ENCODE measurements around the gene HDAC6. TPM values are rescaled to one million over a fixed set of nuclear protein-coding genes. Genes with fewer than 3 reads are reported as not detected.

Gene HDAC6
- polyA plus RNA-seq, 4 donors: 158 to 174 (median 167) TPM

Other genes starting within 250 kb of the HDAC6 start
- 100 to 1,000 TPM; 265 to 315 (median 300) TPM for gene RBM3, start 227.6 kb upstream of the HDAC6 start, polyA plus RNA-seq (ENCODE audit: insufficient read length in 4 of 4)
- 100 to 1,000 TPM; 116 to 156 (median 127) TPM for gene WDR13, start 204.6 kb upstream of the HDAC6 start, polyA plus RNA-seq (ENCODE audit: insufficient read length in 4 of 4)
- 1 to 10 TPM; 2.5 to 4.3 (median 3.4) TPM for gene WAS, start 118.3 kb upstream of the HDAC6 start, polyA plus RNA-seq (ENCODE audit: insufficient read length in 4 of 4)
- 1 to 10 TPM; 6.0 to 7.8 (median 6.9) TPM for gene SUV39H1, start 105.3 kb upstream of the HDAC6 start, polyA plus RNA-seq (ENCODE audit: insufficient read length in 4 of 4)
- gene GLOD5, start 40.3 kb upstream of the HDAC6 start, polyA plus RNA-seq (ENCODE audit: insufficient read length in 4 of 4): 1 to 10 TPM; 1.5 to 2.4 (median 1.7) TPM
- 1 to 10 TPM in 1 of 4 donors, under 1 TPM in 3; 0.53 to 1.0 (median 0.72) TPM for gene GATA1, start 15.5 kb upstream of the HDAC6 start, polyA plus RNA-seq (ENCODE audit: insufficient read length in 4 of 4)
- under 1 TPM in 3 of 4 donors, not detected in 1; 0.04 to 0.21 (median 0.17) TPM for gene ERAS, start 24.4 kb downstream of the HDAC6 start, polyA plus RNA-seq (ENCODE audit: insufficient read length in 4 of 4)
- gene PCSK1N, start 33.5 kb downstream of the HDAC6 start, polyA plus RNA-seq (ENCODE audit: insufficient read length in 4 of 4): 10 to 100 TPM in 2 of 4 donors, 1 to 10 TPM in 2; 6.0 to 20.2 (median 11.3) TPM
- gene TIMM17B, start 95.7 kb downstream of the HDAC6 start, polyA plus RNA-seq (ENCODE audit: insufficient read length in 4 of 4): 10 to 100 TPM; 38.7 to 58.2 (median 40.4) TPM
- gene PQBP1, start 95.9 kb downstream of the HDAC6 start, polyA plus RNA-seq (ENCODE audit: insufficient read length in 4 of 4): 10 to 100 TPM; 72.7 to 85.3 (median 77.8) TPM
- 10 to 100 TPM; 34.2 to 36.6 (median 35.9) TPM for gene SLC35A2, start 109.6 kb downstream of the HDAC6 start, polyA plus RNA-seq (ENCODE audit: insufficient read length in 4 of 4)
- 1 to 10 TPM; 5.9 to 7.7 (median 7.4) TPM for gene PIM2, start 117.0 kb downstream of the HDAC6 start, polyA plus RNA-seq (ENCODE audit: insufficient read length in 4 of 4)
- gene OTUD5, start 155.5 kb downstream of the HDAC6 start, polyA plus RNA-seq (ENCODE audit: insufficient read length in 4 of 4): 10 to 100 TPM; 60.6 to 66.9 (median 64.5) TPM
- gene KCND1, start 169.8 kb downstream of the HDAC6 start, polyA plus RNA-seq (ENCODE audit: insufficient read length in 4 of 4): 1 to 10 TPM; 2.5 to 4.1 (median 2.9) TPM
- gene GRIPAP1, start 200.2 kb downstream of the HDAC6 start, polyA plus RNA-seq (ENCODE audit: insufficient read length in 4 of 4): 10 to 100 TPM; 42.5 to 56.1 (median 48.4) TPM
- gene TFE3, start 241.3 kb downstream of the HDAC6 start, polyA plus RNA-seq (ENCODE audit: insufficient read length in 4 of 4): 10 to 100 TPM; 28.7 to 32.8 (median 30.6) TPM